Neural progenitor cell (in vitro differentiated cells): ENCODE results near the gene EYS.

Source experiments
- CTCF ChIP-seq: fragments of 200-600 bp; sonication (generic); IDR thresholded peaks from 2 replicates; pipeline ENCODE4 v1.5.1; 2017; ENCODE audit warnings: antibody characterized with exemption, mild to moderate bottlenecking
- EZH2 ChIP-seq: fragments of 200-600 bp; sonication (generic); IDR thresholded peaks from 2 replicates; pipeline ENCODE4 v1.6.1; 2017; ENCODE audit warnings: antibody characterized with exemption, mild to moderate bottlenecking, moderate library complexity
- EZH2phosphoT487 ChIP-seq: fragments of 200-600 bp; sonication (generic); IDR thresholded peaks from 2 replicates; pipeline ENCODE4 v1.6.1; 2017; ENCODE audit warnings: antibody characterized with exemption

- TF ChIP-seq EZH2phosphoT487 (no peak), CTCF (no peak), EZH2 (no peak)
Measured at GRCh38 chr6:65112435-65112834, 594.6 kb downstream of the EYS start.
